H1 (cell line): ENCODE measurements around the gene COQ7. TPM values are rescaled to one million over a fixed set of nuclear protein-coding genes. Genes with fewer than 3 reads are reported as not detected.
A peak's percentile ranks its signal among the peaks of the same experiment; 100 is the strongest.

Source experiments
- CTCF ChIA-PET: fragments of 300-600 bp; sonication (Branson Sonifier 250); formaldehyde crosslinking; loops from one replicate; lab custom pipeline; 2021; ENCODE audit not compliant: partially characterized antibody; lab: Charles Lee
- POLR2A ChIA-PET: fragments of 300-600 bp; sonication (Branson Sonifier 250); formaldehyde crosslinking; loops from one replicate; lab custom pipeline; 2021; ENCODE audit warnings: inconsistent platforms; ENCODE audit not compliant: partially characterized antibody; lab: Charles Lee
- DNase-seq, 2 experiments: peaks; one replicate each; pipeline versions ENCODE4 v3.0.0 to v3.0.0-alpha.2; 2010 to 2022; ENCODE audit warnings: low spot score in 2 of 2, low read depth in 1 of 2, mixed read lengths in 1 of 2
- FAIRE-seq: peaks from 2 replicates; lab custom pipeline; 2011; peaks lifted over from hg19 to GRCh38; lab: Jason Lieb, UNC
- H2AFZ ChIP-seq: 2 replicates; pipeline ENCODE4 v1.8.1; 2012; ENCODE audit warnings: low read length, inconsistent platforms
- H2AK5ac ChIP-seq: 2 replicates; pipeline ENCODE4 v1.6.1; 2013; ENCODE audit warnings: low read depth, low read length
- H2BK120ac ChIP-seq: replicated peaks from 2 replicates; pipeline ENCODE3; 2013; ENCODE audit warnings: low read depth, low read length, inconsistent platforms
- H2BK12ac ChIP-seq: 2 replicates; pipeline ENCODE4 v1.6.1; 2013; ENCODE audit warnings: low read depth, low read length
- H2BK15ac ChIP-seq: 2 replicates; pipeline ENCODE4 v1.6.1; 2013; ENCODE audit warnings: low read length
- H2BK20ac ChIP-seq: 2 replicates; pipeline ENCODE4 v1.6.1; 2013; ENCODE audit warnings: low read length
- H2BK5ac ChIP-seq: 2 replicates; pipeline ENCODE4 v1.6.1; 2013; ENCODE audit warnings: low read depth, low read length
- H3K14ac ChIP-seq: 2 replicates; pipeline ENCODE4 v1.6.1; 2013; ENCODE audit warnings: inconsistent platforms; ENCODE audit not compliant: insufficient read length
- H3K18ac ChIP-seq: 2 replicates; pipeline ENCODE4 v1.6.1; 2013; ENCODE audit warnings: low read length; ENCODE audit errors: extremely low read depth
- H3K23ac ChIP-seq: 2 replicates; pipeline ENCODE4 v1.6.1; 2013; ENCODE audit warnings: inconsistent platforms; ENCODE audit not compliant: insufficient read length
- H3K23me2 ChIP-seq: 2 replicates; pipeline ENCODE4 v1.6.1; 2013; ENCODE audit warnings: low read depth, low read length
- H3K27ac ChIP-seq: 2 replicates; pipeline ENCODE4 v1.6.1; 2011; ENCODE audit warnings: low read depth, low read length, inconsistent platforms
- H3K27me3 ChIP-seq, 4 experiments: replicated peaks in 1 of 4; 1 replicate in 1 of 4; 2 replicates in 3 of 4; pipeline versions ENCODE4 v1.6.1 to v1.8.1; 2011 to 2013; ENCODE audit warnings: low read length in 3 of 4, mild to moderate bottlenecking in 3 of 4, inconsistent platforms in 2 of 4, mixed read lengths in 2 of 4, moderate library complexity in 1 of 4; ENCODE audit not compliant: control insufficient read depth in 3 of 4, insufficient read depth in 3 of 4; ENCODE audit errors: extremely low read depth in 1 of 4
- H3K36me3 ChIP-seq, 4 experiments: 2 replicates each; pipeline versions ENCODE4 v1.6.1 to v1.8.1; 2011 to 2013; ENCODE audit warnings: mild to moderate bottlenecking in 4 of 4, low read length in 3 of 4, moderate library complexity in 2 of 4, control low read depth in 1 of 4, inconsistent platforms in 1 of 4; ENCODE audit not compliant: insufficient read depth in 4 of 4, control insufficient read depth in 2 of 4
- H3K4ac ChIP-seq: replicated peaks from 2 replicates; pipeline ENCODE3; 2013; ENCODE audit warnings: low read length, low read depth, mixed read lengths, inconsistent platforms; ENCODE audit not compliant: insufficient read length
- H3K4me1 ChIP-seq, 4 experiments: replicated peaks in 1 of 4; 1 replicate in 1 of 4; 2 replicates in 3 of 4; pipeline versions ENCODE4 v1.6.1 to v1.8.1; 2011 to 2013; ENCODE audit warnings: low read length in 3 of 4, inconsistent platforms in 2 of 4, mixed read lengths in 1 of 4; ENCODE audit not compliant: insufficient read depth in 4 of 4, control insufficient read depth in 3 of 4
- H3K4me2 ChIP-seq, 2 experiments: 2 replicates each; pipeline versions ENCODE4 v1.6.1 to v1.8.1; 2011 to 2013; ENCODE audit warnings: low read depth in 2 of 2, low read length in 2 of 2, control low read depth in 1 of 2, inconsistent platforms in 1 of 2, mild to moderate bottlenecking in 1 of 2; ENCODE audit not compliant: insufficient read depth in 1 of 2
- H3K4me3 ChIP-seq, 4 experiments: fragments of 200-600, 300-600 bp in 1 of 4; sonication (generic), shearing (Covaris generic), sonication (Bioruptor Twin) in 1 of 4; 2 replicates each; pipeline versions ENCODE4 v1.5.1 to v1.8.1; 2011 to 2016; ENCODE audit warnings: low read length in 4 of 4, low read depth in 3 of 4, control low read depth in 2 of 4, inconsistent platforms in 2 of 4, mild to moderate bottlenecking in 2 of 4, mixed read lengths in 1 of 4, moderate library complexity in 1 of 4; ENCODE audit not compliant: insufficient read depth in 2 of 4; ENCODE audit errors: extremely low read depth in 1 of 4
- H3K56ac ChIP-seq: replicated peaks from 2 replicates; pipeline ENCODE3; 2013; ENCODE audit warnings: low read depth, mild to moderate bottlenecking, mixed read lengths, low read length, inconsistent platforms; ENCODE audit not compliant: insufficient read length
- H3K79me1 ChIP-seq: 2 replicates; pipeline ENCODE4 v1.6.1; 2013; ENCODE audit warnings: low read depth, low read length, control low read depth
- H3K79me2 ChIP-seq, 2 experiments: 2 replicates each; pipeline versions ENCODE4 v1.6.1 to v1.8.1; 2012 to 2013; ENCODE audit warnings: low read length in 2 of 2, mild to moderate bottlenecking in 2 of 2, inconsistent platforms in 1 of 2; ENCODE audit not compliant: insufficient read depth in 2 of 2, control insufficient read depth in 1 of 2
- H3K9ac ChIP-seq, 4 experiments: replicated peaks in 1 of 4; 1 replicate in 1 of 4; 2 replicates in 3 of 4; pipeline versions ENCODE4 v1.6.1 to v1.8.1; 2011 to 2013; ENCODE audit warnings: low read depth in 3 of 4, low read length in 3 of 4, control low read depth in 2 of 4, mild to moderate bottlenecking in 2 of 4, moderate library complexity in 2 of 4, inconsistent platforms in 1 of 4; ENCODE audit errors: extremely low read depth in 1 of 4
- H3K9me3 ChIP-seq, 2 experiments: 2 replicates each; pipeline versions ENCODE4 v1.6.1 to v1.8.1; 2012 to 2013; ENCODE audit warnings: mild to moderate bottlenecking in 2 of 2, moderate library complexity in 2 of 2, control low read depth in 1 of 2, inconsistent platforms in 1 of 2, low read depth in 1 of 2, low read length in 1 of 2, mixed read lengths in 1 of 2; ENCODE audit not compliant: insufficient read depth in 2 of 2
- H4K20me1 ChIP-seq, 2 experiments: replicated peaks in 1 of 2; 2 replicates each; pipeline versions ENCODE3 to v1.8.1; 2011 to 2013; ENCODE audit warnings: inconsistent platforms in 2 of 2, low read length in 2 of 2, mild to moderate bottlenecking in 1 of 2; ENCODE audit not compliant: insufficient read depth in 2 of 2, control insufficient read depth in 1 of 2
- H4K5ac ChIP-seq: 2 replicates; pipeline ENCODE4 v1.6.1; 2013; ENCODE audit warnings: low read length, low read depth, mixed read lengths, inconsistent platforms; ENCODE audit not compliant: insufficient read length
- H4K8ac ChIP-seq: 2 replicates; pipeline ENCODE4 v1.8.0; 2013; ENCODE audit warnings: mild to moderate bottlenecking, moderate library complexity, low read length, inconsistent platforms; ENCODE audit not compliant: insufficient read depth; ENCODE audit errors: extremely low read depth
- H4K91ac ChIP-seq: replicated peaks from 2 replicates; pipeline ENCODE3; 2013; ENCODE audit warnings: low read length, mixed read lengths, inconsistent platforms; ENCODE audit not compliant: insufficient read length
- CEBPB ChIP-seq: IDR thresholded peaks from 2 replicates; pipeline ENCODE4 v1.6.1; 2012; ENCODE audit warnings: low read depth, low read length
- KDM1A ChIP-seq: fragments of 200-600, 300-600 bp; sonication (generic); IDR thresholded peaks from 2 replicates; pipeline ENCODE4 v1.7.1; 2016; ENCODE audit warnings: mild to moderate bottlenecking, low read length, borderline replicate concordance
- SRF ChIP-seq: IDR thresholded peaks from 2 replicates; pipeline ENCODE4 v1.6.1; 2011; ENCODE audit warnings: mild to moderate bottlenecking, low read depth, low read length, moderate library complexity
- WGBS, 2 experiments: shearing (Covaris generic) in 1 of 2; methylation state at CpG; one replicate each; pipeline versions ENCODE4 v1.1.6 to v1.1.7; 2013 to 2015; ENCODE audit warnings: low lambda C conversion rate in 2 of 2, mixed read lengths in 2 of 2, inconsistent platforms in 1 of 2, low coverage in 1 of 2, missing lambda C conversion rate in 1 of 2; ENCODE audit not compliant: insufficient replicate concordance in 2 of 2, insufficient coverage in 1 of 2, insufficient read length in 1 of 2; ENCODE audit errors: extremely low coverage in 1 of 2, missing lambda C conversion rate in 1 of 2; 5-methylcytosine and 5-hydroxymethylcytosine counted together
- polyA plus RNA-seq, 7 experiments: library from polyadenylated mRNA; depleted of rRNA in 3 of 7; stranded (reverse) in 5 of 7; unstranded in 2 of 7; fragments of >200 nt in 5 of 7; fragments of 200-250 nt in 2 of 7; gene quantifications; 1 replicate in 5 of 7; 2 replicates in 1 of 7; 4 replicates in 1 of 7; pipeline versions ENCODE4 v1.2.1 to v1.2.3, GENCODE V29; 2011 to 2013; ENCODE audit warnings: missing spikeins in 2 of 7, mixed read lengths in 2 of 7
- total RNA-seq: library from RNA; stranded (reverse); fragmentation: NEBNext Ultra II Directional; extraction: Animal tissue kit (Norgen Biotek cat#: 25700); gene quantifications from 2 replicates; pipeline ENCODE4 v1.2.1, GENCODE V29; 2021

COQ7 gene
- total and polyA plus RNA-seq, 2 of the 8 experiments (the other 6 are each of a cell fraction or from before 2014, with no cell fraction given), result 7.1 to 15.2 TPM

DNA sequence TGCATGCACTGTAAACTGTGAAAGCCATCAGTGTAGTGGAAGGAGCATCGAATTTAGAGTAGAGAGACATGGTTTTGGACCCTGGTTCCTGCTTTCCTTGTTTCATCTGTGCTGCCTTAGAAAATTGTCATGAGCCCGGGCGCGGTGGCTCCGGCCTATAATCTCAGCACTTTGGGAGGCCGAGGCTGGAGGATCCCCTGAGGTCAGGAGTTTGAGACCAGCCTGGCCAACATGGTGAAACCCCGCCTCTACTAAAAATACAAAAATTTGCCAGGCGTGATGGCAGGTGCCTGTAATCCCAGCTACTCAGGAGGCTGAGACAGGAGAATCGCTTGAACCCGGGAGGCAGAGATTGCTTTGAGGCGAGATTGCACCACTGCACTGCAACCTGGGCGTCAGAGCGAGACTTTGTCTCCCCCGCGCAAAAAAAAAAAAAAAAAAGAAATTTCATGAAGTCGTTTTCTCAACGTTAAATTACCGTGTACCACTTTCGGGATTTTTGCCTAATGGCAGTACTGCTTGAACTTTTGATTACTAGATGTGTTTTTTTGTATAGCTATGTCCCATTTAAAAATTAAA lies 912 bp downstream of the COQ7 start:
- CTCF ChIA-PET, result interaction anchor here (0.6 to 0.8 kb wide), 2 partner anchors 123 to 308 kb away, joined by 3 read pairs; no protein-coding TSS in a partner anchor
- no peak overlapping the region; the same call in 1 of the 2 replicates for H3K18ac ChIP-seq
- H3K14ac ChIP-seq, result no peak overlapping the region
- no peak for DNase-seq
- peak overlapping the region; percentile 100; the same call in 1 of the 2 replicates for H4K8ac ChIP-seq
- TF ChIP-seq CEBPB (no peak), SRF (no peak), KDM1A (0 out of 2 replicates have a peak, but pooled peaks have one; percentile 3)
- peak overlapping the region; percentile 37; the same call in 1 of the 2 replicates for H2AFZ ChIP-seq
- H2BK120ac ChIP-seq, result no peak overlapping the region
- H3K23me2 ChIP-seq, result peaks cover 5% of the 10 kb centered on the region; the same call in 1 of the 2 replicates
- H4K20me1 ChIP-seq, result no peaks in the 10 kb centered on the region
- no peak for FAIRE-seq
- no peak overlapping the region for H2AK5ac ChIP-seq
- H3K4ac ChIP-seq, result no peak overlapping the region
- no peak overlapping the region for H2BK15ac ChIP-seq
- no peak overlapping the region for H4K91ac ChIP-seq
- no peak overlapping the region for H3K56ac ChIP-seq
- no peaks in the 10 kb centered on the region for H3K4me1 ChIP-seq
- no peaks in the 10 kb centered on the region for H3K79me1 ChIP-seq
- H2BK5ac ChIP-seq, result peak overlapping the region; percentile 83; the same call in 1 of the 2 replicates
- H3K9ac ChIP-seq, result peak overlapping the region; percentile 55 to 98 (median 87)
- no peaks in the 10 kb centered on the region for H3K27me3 ChIP-seq
- 66% methylated on average over 11 of the region's 19 CpGs; no CpG with 5 or more reads in 1 of the 2 experiments for WGBS, 2 experiments
- peak overlapping the region; percentile 77 to 97 for H3K4me2 ChIP-seq
- peaks cover 0 to 6% of the 10 kb centered on the region in 2 experiments; a peak in 2 of 4 replicates for H3K79me2 ChIP-seq
- peaks cover 0 to 3% (median under 1%) of the 10 kb centered on the region in 4 experiments; a peak in 3 of 8 replicates for H3K36me3 ChIP-seq
- no peak overlapping the region for H4K5ac ChIP-seq
- no peak overlapping the region; the same call in 1 of the 2 replicates for H2BK12ac ChIP-seq
- H3K23ac ChIP-seq, result no peak overlapping the region
- POLR2A ChIA-PET, result interaction anchor here (1.4 to 2.1 kb wide), 2 partner anchors 84 to 267 kb away, joined by 4 to 9 read pairs; partner anchors contain the start of genes ARL6IP1 and TMC7
- no peaks in the 10 kb centered on the region for H3K9me3 ChIP-seq
- no peak overlapping the region for H2BK20ac ChIP-seq
- H3K4me3 ChIP-seq, result peak overlapping the region; percentile 87 to 94 (median 90)
- no peak overlapping the region for H3K27ac ChIP-seq
